Testis (tissue), 2 donors: Measurements from ENCODE around the gene CXCL17.
"Not testable (repeated sequence)": the region's sequence is repeated elsewhere in the genome, so short reads cannot be mapped to it uniquely, and the experiment has no call there.

ENCODE experiments used
- POLR2A ChIP-seq: fragments of 450-650 bp; IDR thresholded peaks from one replicate; pipeline ENCODE4 v1.6.1; 2017; ENCODE audit warnings: antibody characterized with exemption, mild to moderate bottlenecking, moderate library complexity
- TF ChIP-seq, protein P1 (sequence below), 3 experiments: fragments of 450-650 bp in 2 of 3; fragments of 200-600 bp in 1 of 3; sonication (generic) in 1 of 3; IDR thresholded peaks; one replicate each; pipeline ENCODE4 v1.5.1; 2016 to 2019; ENCODE audit warnings: antibody characterized with exemption in 3 of 3, mild to moderate bottlenecking in 2 of 3, moderate library complexity in 1 of 3

DNA sequence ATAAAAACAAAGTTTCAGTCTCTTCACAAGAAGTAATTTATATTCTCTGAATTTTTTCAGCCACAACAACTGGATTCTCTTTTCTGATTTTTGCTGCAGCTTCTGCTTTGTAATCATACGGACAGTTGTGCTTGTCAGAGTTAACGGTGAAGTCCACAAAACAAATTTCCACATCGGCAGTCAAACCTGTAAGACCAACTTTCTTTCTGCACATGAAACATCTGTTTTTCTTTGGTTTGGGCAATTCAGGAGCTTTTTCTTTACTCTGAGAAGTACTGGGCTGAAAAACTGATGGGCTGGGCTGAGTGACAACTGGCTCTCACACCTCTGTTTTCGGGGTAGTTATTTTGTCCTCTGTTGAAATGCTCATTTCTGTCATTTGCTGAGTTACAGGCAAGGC, 42.3 kb upstream of the CXCL17 start:
- TF ChIP-seq, protein P1, sequence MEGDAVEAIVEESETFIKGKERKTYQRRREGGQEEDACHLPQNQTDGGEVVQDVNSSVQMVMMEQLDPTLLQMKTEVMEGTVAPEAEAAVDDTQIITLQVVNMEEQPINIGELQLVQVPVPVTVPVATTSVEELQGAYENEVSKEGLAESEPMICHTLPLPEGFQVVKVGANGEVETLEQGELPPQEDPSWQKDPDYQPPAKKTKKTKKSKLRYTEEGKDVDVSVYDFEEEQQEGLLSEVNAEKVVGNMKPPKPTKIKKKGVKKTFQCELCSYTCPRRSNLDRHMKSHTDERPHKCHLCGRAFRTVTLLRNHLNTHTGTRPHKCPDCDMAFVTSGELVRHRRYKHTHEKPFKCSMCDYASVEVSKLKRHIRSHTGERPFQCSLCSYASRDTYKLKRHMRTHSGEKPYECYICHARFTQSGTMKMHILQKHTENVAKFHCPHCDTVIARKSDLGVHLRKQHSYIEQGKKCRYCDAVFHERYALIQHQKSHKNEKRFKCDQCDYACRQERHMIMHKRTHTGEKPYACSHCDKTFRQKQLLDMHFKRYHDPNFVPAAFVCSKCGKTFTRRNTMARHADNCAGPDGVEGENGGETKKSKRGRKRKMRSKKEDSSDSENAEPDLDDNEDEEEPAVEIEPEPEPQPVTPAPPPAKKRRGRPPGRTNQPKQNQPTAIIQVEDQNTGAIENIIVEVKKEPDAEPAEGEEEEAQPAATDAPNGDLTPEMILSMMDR (IDR thresholded peaks at IDR 0.05) = not testable (repeated sequence)
- TF ChIP-seq POLR2A = not testable (repeated sequence)
